NCI-H1930 (cell line): ENCODE measurements around the gene LANCL3.
A peak's percentile ranks its signal among the peaks of the same experiment; 100 is the strongest.

ENCODE experiments used
- DNase-seq, 2 experiments: peaks; one replicate each; lab custom pipeline; 2025; lab: John Stamatoyannopoulos, UW

The LANCL3 gene

DNA sequence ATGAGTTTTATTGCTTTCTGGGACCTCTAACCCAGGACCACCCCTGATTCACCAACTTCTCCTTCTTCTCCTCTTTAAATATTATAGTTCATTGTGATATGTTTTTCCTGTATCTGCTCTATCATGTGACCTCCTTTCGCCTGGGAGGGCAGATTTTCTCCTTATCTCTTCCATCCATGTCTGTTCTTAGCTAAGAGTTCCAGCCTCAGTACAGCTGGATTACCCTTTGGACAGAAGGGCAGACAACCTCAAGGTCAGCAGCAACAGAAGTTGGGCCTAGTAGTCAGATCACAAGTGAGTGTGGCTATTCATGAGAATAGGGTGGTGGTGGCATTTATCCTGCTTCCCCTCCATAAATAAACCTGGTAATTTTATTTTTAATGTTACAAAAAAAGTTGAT, 108.4 kb downstream of the LANCL3 start:
- no peak for DNase-seq

DNA sequence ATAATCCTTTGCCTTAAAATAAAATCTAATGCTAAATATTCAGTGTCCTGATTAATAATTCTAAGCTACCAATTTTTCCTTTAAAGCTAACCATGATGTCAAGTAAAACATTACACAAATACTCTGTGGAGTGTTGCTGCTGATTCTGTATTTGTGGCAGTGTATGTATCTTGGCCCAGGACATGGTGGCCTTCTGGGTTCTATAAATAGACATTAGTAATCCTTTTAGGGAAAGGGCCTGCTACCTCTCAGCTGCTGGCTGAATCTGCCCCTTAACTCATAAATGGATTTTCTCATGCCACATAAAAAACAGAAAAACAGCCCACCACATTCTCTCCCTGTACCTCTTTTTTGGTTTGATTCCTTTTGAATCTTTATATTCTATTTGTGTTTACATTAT, 113.0 kb downstream of the LANCL3 start:
- DNase-seq, result no peak

DNA sequence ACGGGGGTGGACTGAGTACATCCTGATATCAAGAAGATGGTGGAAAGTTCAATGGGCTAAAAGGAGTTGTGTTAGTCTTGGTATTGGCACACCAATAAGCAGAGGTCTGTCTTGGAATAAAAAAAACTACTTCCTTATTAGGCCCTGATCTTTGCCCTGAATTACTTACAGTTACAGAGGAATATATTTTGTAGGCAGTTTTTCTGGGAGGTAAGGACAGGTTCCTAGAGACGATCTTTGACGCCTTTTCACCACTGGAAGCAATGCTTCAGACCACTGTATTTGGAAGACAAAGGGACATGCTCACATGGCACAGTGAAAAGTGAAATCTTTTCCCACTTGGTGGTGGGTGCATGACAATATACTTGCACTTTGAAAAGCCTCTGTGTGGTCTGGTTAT, 113.5 kb downstream of the LANCL3 start:
- DNase-seq, result no peak

DNA sequence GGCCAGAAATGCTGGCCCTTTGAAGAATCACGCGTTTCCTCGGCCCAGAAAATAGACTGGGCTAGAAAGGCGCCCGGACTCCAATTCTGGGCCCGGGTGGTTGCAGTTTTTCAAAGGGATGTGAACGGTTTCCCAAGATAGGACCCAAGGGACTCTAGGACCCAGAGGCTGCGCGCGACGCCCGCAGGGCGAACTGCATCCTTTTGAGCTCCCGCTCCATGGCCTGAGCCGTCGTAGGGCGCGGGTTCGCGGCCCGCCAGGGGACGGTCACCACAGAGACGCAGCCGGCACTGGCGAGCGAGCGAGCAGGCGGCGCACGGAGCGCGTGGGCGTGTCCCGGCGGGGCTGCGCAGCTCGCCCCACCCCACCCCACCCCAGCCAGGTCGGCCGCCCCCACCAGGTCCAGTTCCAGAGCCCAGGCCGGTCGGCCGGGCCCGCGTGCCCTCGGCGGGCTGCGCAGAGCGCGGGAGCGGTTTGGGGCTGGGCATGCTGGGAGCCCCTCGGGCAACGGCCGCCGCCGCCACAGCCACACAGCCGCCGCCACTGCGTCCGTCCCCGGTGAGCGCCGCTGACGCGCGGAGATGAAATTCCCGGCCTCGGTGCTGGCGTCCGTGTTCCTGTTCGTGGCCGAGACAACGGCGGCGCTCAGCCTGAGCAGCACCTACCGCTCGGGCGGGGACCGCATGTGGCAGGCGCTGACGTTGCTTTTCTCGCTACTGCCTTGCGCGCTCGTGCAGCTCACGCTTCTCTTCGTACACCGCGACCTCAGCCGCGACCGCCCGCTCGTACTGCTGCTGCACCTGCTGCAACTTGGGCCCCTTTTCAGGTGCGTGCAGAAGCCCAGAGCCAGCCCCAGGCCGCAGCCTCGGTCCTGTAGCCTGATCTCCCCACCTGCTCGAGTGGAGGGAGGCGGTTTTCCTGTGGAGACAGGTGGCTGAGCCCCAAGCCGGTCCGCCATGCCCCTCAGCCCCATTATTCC, 114.2 kb downstream of the LANCL3 start, which contains the start of gene XK:
Gene XK, plus strand, starts transcription at position 411 of the 979 bp plus-strand sequence. Its CDS starts 171 bp downstream, at position 582.
- DNase-seq, result peak; percentile 45 to 61

DNA sequence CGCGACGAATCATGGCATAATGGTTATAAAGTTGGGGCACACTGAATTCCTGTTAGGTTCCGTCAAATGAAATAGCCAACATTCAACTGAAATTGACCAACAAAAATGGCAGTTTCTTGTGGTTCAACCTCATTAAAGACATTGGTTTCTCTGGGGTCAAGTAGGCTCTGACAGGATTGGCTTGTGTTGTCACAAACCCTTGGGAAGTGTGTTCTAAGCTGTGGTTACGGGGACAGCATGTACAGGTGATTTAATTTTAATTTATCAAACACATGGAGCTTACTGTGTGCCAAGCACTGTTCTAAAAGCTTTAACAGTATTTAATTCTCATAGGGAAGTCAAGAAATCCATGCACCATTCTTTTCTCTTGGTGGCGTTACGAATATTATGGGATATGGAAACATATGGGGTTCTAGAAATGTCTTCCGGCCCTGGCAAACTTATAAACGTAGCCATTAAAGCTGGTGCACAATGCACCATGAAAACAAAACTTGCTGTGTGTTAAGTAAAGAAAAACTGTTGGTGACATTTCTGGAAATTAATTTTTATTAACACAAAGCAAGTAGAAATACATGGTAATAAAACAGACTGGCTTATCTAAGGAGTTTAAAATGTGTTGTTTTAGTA, 115.0 kb downstream of the LANCL3 start:
- no peak for DNase-seq

DNA sequence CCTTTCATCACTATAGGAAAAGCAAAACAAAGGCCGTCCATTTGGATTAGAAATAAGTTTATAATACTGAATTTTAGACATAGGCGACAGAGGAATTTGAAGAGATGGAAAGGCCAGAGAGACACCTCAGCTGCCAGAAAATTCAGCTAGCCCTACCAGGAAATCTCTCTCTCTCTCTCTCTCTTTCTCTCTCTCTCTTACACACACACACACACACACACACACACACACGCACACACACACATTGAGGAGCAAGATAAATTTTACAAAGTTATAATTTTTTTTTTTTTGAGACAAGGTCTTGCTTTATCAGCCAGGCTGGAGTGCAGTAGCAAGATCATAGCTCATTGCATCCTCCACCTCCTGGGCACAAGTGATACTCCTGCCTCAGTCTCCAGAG, 115.5 kb downstream of the LANCL3 start:
- DNase-seq, result no peak

DNA sequence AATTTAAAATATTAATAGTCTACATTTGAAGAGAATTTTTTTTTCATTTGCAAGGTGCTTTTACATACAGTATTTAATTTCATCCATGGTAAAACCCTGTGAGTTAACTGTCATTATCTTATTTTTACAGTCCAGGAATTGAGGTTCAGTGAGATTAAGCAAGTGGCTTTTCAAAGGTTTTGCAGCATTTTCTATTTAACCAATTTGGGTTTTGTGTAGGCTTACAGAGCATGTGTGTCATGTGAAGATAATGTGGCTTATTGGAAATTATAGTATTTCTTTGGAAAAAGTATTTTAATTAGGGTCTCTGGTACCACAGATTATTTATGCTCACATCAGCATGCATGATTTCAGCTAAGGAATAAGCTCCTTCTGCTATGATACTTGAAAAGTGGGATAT, 118.7 kb downstream of the LANCL3 start:
- DNase-seq, result no peak

DNA sequence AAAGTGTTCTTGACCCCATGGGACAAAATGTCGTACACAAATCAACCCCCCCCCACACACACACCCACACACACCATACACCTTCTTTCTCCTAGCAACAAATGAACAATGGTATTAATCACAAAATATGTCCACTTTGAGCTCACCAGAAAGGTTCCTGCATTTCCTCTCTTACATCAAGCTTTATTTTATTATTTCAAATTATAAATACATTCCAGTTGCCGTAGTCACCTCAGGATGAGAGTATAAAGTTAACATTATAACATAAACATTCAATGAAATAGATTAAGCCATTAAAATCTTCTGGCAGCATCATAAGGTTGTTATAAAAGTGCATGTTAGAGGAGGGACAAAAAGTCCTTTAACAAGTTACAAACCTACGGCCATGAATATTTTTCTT, 121.5 kb downstream of the LANCL3 start:
- DNase-seq, result no peak

DNA sequence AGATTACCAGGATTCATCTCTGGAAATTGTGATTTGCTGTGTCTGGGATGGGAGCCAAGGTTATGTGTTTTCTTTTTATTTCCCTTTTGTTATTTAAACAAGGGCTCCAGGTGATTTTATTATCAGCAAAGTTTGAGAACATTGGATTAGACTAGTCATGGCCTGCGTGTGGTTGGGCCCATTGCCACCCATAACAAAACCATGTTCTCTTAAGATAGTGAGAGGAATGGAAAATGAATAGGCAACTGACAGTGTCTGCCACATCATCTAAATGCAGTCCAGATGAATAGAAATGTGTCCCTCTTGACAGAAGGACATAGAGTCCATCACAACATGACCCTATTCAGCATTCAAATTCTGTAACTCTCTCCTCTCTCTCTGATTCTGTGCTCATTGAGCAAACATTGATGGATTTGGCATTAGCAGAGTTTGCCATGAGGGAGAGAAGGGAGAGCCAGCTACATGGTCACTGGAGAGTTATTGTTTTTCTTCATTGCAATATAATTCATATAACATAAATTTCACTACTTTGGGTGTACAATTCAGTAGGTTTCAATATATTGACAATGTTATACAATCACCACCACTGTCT, 125.8 kb downstream of the LANCL3 start:
- no peak for DNase-seq

DNA sequence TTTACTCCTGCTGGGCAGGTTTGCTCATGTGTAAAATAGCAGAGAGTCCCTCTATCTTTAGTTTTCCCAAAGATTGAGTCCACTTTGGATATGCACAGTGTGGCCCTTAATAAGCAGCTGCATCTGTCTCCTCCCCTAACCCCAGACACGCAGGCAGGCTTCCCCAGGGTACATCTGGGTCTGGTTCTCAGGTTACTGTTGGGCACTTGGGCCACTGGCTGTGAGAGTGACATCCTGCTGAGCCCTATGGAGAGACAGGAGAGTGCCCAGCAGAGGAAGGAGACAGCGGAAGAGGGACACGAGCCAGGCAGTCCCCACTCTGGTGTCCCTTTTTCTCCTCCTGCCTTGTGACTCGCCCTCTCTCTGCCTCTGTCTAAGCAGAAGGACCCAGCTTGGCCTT, 130.1 kb downstream of the LANCL3 start:
- no peak for DNase-seq

DNA sequence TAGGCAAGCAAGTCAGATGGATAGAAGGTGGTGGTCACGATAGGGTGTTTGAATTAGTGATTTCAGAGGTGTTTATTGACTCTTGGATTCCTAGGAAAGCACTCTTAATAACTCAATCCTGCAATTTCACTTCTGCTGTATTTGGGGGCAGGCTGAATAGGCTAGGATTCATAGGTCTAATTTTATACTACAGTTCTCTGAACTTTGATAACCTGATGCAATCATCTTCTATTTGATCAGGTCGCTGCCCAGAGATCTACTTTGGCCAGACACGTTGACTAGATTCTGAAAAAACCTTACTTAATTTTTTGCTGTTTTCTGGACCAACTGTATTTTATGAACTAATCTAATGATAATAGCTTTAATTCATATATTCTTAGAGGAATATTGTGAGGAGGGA, 140.5 kb downstream of the LANCL3 start:
- no peak for DNase-seq

DNA sequence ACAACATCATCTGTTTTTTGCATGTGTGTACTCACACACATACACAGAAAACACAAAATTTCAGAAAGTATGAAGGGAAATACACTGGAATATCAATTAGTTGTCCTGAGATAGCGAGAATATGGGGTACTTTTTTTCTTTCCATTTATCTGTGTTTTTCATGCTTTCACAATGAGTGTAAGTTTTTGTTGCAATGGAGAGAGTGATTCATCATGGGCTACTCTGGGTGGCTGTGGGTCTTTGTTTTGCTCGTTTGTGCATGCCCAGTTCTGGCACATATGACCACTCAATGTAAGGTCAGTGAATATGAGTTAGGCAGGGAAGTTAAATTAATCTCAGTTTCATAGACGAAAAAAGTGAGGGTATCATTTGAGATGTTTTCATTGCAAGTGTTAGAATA, 141.0 kb downstream of the LANCL3 start:
- no peak for DNase-seq

DNA sequence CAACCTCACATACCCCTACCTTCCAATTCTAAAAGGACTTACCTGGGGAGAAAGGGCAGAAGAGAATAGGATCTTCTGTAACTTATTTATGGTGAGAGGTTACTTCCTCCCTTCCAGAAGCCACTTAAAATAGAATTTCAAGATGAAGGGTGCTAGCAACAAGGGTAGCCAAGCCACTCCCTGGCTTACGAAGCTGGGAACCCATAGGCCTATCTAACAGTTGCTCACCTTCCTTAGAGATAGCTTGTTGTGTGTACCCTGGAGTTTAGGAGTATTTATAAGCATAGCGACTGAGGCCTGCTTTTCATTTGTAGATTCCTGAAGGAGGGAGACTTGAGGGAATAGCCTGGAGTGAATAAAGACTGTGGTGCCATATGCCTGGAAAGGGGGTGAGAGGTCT, 143.0 kb downstream of the LANCL3 start:
- no peak for DNase-seq

DNA sequence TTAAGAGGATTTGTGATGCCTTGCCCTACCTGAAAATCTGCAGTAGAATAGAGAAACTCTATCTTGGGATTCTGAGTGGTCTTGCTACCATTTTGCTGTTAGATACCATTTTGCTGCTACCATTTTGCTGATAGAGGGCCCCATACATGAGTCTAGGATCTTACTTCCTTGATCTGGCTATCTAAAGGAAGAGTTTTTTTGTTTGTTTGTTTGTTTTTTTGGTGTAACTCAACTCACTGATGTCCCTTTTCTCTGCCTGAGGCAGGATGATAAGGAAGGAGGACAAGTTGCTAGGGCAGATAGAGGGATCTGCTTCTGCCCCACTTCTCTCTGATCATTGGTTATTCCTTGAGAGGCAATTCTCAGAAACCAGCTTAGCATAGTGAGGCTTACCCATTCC, 145.1 kb downstream of the LANCL3 start:
- no peak for DNase-seq

DNA sequence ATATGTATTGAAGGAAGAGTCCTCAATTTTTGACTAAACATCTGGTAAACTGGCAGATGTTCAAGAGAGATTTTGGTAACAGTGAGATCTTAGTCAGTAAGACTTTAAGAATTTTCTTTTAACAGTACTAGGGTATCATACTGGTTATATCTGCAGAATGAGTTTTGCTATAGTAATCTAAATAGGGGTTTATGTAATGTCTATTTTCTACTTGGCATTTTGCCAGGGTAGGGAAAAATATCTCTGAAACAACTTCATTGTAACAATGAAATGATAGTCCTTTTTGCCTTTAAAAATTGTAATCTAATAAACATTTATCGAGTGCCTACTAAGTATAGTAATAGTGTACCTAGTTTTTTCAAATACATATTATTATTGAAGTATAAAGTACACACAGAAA, 146.2 kb downstream of the LANCL3 start:
- no peak for DNase-seq

DNA sequence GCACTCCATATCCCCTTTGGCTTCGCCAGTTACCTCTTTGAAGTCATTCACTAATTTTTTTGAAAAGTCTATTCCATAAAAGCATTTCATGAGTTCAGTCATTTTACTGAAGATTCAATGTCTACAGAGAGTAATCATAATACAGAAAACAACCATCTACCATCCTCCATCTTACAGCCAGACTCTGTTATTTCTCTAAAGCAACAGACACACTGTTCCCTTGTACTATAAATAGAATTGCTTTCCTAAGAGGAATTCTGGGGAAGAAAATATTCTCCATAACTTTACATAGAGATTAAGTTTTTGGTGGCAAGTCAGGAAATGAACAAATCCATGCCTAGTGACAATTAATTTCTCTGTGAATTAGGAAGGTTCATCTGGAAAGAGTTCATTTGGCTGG, 151.1 kb downstream of the LANCL3 start:
- no peak for DNase-seq

DNA sequence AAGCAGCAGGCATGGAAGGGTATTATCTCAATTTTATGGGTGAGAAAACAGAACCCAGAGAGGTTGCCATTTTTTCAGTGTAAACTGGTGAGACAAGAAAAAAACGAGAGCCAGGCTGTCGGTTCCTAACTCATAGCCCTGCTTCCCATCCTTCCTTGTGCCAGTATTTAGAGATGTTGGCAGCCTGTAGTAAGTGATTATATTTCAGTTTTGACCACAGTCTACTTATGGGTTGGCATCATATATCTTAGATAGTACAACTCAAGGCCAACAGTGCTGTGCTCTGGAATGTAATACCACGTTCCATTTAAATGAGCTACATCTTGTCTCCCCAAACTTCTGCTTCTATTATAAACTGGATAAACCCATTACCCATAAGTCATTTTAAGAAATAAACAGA, 154.9 kb downstream of the LANCL3 start:
- no peak for DNase-seq
